Upper lobe of right lung (tissue), 1 donor: ENCODE results near the gene YIPF6. TPM values are rescaled to one million over a fixed set of nuclear protein-coding genes. Genes with fewer than 3 reads are reported as not detected.
"Not testable (repeated sequence)": the region's sequence is repeated elsewhere in the genome, so short reads cannot be mapped to it uniquely, and the experiment has no call there.

Source experiments
- ATAC-seq: fragments of 200-7000 bp; cut with Tn5 transposase; one replicate; pipeline ENCODE4 v1.9.1; 2020; ENCODE audit warnings: mild to moderate bottlenecking, moderate library complexity
- DNase-seq: peaks from one replicate; pipeline ENCODE4 v3.0.0-alpha.2; 2020
- H3K27ac ChIP-seq: fragments of 200-600 bp; one replicate; pipeline ENCODE4 v1.8.0; 2022
- H3K27me3 ChIP-seq: fragments of 200-600 bp; one replicate; pipeline ENCODE4 v1.8.0; 2022; ENCODE audit warnings: mild to moderate bottlenecking
- H3K36me3 ChIP-seq: fragments of 200-600 bp; one replicate; pipeline ENCODE4 v1.8.0; 2022
- H3K4me1 ChIP-seq: fragments of 200-600 bp; one replicate; pipeline ENCODE4 v1.8.0; 2022
- H3K4me3 ChIP-seq: fragments of 200-600 bp; one replicate; pipeline ENCODE4 v1.8.0; 2022; ENCODE audit warnings: mild to moderate bottlenecking
- H3K9me3 ChIP-seq: fragments of 200-600 bp; one replicate; pipeline ENCODE4 v1.8.0; 2022
- intact Hi-C: fragments of 100-400 bp; cut with DNase I; formaldehyde crosslinking; loops from one replicate; pipeline ENCODE4 v1.11.0; 2022
- total RNA-seq: library from RNA; stranded (reverse); fragmentation: NEBNext Ultra II Directional; extraction: Animal tissue kit (Norgen Biotek cat#: 25700); gene quantifications from one replicate; pipeline ENCODE4 v1.2.1, GENCODE V29; 2021
- TF ChIP-seq, protein P1 (sequence below): fragments of 200-600 bp; IDR thresholded peaks from one replicate; pipeline ENCODE4 v1.8.0; 2022; ENCODE audit warnings: antibody characterized with exemption
- donor health status: DM: no; HTN: yes; CAD: no; lungs with severe emphysema.

The YIPF6 gene
- total RNA-seq, 1 donor from 2014 or later, result 44.5 TPM

DNA sequence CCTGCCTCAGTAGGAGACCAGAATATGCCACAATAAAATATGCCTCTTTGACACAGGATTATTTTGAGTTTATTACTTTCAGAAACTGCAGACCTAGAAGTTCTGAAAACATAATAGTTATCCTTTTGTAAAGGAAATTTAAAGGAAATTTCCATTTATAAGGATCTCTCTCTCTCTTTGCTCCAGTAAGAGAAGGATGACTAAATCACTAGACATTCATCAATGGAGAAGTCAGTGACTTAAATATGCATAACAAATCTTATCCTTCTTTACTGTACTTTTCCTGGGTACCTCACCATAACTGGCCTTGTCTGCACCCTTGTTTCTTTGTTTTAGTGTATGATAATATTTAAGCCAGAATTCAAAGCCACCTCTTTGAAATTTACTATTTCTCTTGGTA is 37.3 kb upstream of the YIPF6 start:
- DNase-seq (no peak), ATAC-seq (no peak)
- intact Hi-C loops, result loop anchor here (10.0 kb wide), 1 partner anchor 267 kb away; no protein-coding TSS in a partner anchor
- no peaks in the 10 kb centered on the region for H3K4me1 ChIP-seq
- TF ChIP-seq, protein P1, sequence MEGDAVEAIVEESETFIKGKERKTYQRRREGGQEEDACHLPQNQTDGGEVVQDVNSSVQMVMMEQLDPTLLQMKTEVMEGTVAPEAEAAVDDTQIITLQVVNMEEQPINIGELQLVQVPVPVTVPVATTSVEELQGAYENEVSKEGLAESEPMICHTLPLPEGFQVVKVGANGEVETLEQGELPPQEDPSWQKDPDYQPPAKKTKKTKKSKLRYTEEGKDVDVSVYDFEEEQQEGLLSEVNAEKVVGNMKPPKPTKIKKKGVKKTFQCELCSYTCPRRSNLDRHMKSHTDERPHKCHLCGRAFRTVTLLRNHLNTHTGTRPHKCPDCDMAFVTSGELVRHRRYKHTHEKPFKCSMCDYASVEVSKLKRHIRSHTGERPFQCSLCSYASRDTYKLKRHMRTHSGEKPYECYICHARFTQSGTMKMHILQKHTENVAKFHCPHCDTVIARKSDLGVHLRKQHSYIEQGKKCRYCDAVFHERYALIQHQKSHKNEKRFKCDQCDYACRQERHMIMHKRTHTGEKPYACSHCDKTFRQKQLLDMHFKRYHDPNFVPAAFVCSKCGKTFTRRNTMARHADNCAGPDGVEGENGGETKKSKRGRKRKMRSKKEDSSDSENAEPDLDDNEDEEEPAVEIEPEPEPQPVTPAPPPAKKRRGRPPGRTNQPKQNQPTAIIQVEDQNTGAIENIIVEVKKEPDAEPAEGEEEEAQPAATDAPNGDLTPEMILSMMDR, result no peak
- no peaks in the 10 kb centered on the region for H3K9me3 ChIP-seq
- H3K36me3 ChIP-seq, result no peaks in the 10 kb centered on the region
- H3K27ac ChIP-seq, result no peak overlapping the region
- no peaks in the 10 kb centered on the region for H3K27me3 ChIP-seq
- no peak overlapping the region for H3K4me3 ChIP-seq

DNA sequence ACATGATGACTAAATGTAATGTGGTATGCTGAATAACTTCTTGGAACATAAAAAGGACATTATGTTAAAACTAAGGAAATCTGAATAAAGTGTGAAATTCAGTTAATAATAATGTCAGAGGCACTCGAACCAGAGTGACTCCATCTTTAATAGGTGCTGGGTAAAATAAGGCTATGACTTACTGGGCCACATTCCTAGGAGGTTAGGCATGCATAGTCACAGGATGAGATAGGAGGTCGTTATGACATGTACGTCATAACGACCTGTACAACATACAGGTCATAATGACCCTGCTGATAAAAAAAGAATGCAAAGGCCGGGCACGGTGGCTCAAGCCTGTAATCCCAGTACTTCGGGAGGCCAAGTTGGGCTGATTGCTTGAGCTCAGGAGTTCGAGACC is 36.7 kb upstream of the YIPF6 start:
- no peaks in the 10 kb centered on the region for H3K36me3 ChIP-seq
- no peak overlapping the region for H3K27ac ChIP-seq
- TF ChIP-seq, protein P1, result no peak
- ATAC-seq (peak; percentile 13), DNase-seq (no peak)
- no peak overlapping the region for H3K4me3 ChIP-seq
- no peaks in the 10 kb centered on the region for H3K4me1 ChIP-seq
- intact Hi-C loops, result loop anchor here (10.0 kb wide), 1 partner anchor 267 kb away; no protein-coding TSS in a partner anchor
- no peaks in the 10 kb centered on the region for H3K9me3 ChIP-seq
- no peaks in the 10 kb centered on the region for H3K27me3 ChIP-seq

DNA sequence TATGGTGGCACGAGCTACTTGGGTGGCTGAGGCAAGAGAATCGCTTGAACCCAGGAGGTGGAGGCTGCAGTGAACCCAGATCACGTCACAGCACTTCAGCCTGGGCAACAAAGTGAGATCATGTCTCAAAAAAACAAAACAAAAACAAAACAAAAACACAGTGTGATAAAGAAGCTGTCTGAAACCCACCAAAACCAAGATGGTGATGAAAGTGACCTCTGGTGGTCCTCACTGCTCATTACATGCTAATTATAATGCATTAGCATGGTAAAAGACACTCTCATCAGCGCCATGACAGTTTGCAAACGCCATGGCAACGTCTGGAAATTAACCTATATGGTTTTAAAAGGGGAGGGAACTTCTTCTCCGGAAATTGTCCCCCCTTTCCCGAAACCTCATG is 36.2 kb upstream of the YIPF6 start:
- H3K4me1 ChIP-seq, result no peaks in the 10 kb centered on the region
- no peak overlapping the region for H3K27ac ChIP-seq
- DNase-seq (no peak), ATAC-seq (no peak)
- no peak overlapping the region for H3K4me3 ChIP-seq
- intact Hi-C loops, result loop anchor here (10.0 kb wide), 1 partner anchor 268 kb away; no protein-coding TSS in a partner anchor
- TF ChIP-seq, protein P1, result peak; percentile 56
- no peaks in the 10 kb centered on the region for H3K27me3 ChIP-seq
- no peaks in the 10 kb centered on the region for H3K36me3 ChIP-seq
- H3K9me3 ChIP-seq, result no peaks in the 10 kb centered on the region

DNA sequence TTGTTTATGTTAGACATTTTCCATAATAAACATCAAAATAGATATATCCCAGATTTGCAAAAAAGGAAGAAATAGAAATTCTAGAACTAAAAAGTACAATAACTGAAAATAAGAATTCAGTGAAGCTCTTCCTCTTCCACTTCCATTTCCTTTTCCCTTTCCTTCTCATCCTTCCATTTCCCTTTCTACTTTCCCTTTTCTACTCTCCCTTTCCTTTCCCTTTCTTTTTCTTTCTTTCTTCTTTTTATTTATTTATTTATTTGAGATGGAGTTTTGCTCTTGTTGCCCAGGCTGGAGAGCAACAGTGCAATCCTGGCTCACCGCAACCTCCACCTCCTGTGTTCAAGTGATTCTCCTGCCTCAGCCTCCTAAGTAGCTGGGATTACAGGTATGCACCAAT is 35.0 kb upstream of the YIPF6 start:
- Histone ChIP-seq H3K27ac (no peak overlapping the region), H3K36me3 (no peaks in the 10 kb centered on the region), H3K9me3 (no peaks in the 10 kb centered on the region), H3K4me1 (no peaks in the 10 kb centered on the region), H3K4me3 (no peak overlapping the region), H3K27me3 (no peaks in the 10 kb centered on the region)
- TF ChIP-seq, protein P1, result no peak
- intact Hi-C loops, result loop anchor here (10.0 kb wide), 1 partner anchor 269 kb away; no protein-coding TSS in a partner anchor
- ATAC-seq (no peak), DNase-seq (no peak)

DNA sequence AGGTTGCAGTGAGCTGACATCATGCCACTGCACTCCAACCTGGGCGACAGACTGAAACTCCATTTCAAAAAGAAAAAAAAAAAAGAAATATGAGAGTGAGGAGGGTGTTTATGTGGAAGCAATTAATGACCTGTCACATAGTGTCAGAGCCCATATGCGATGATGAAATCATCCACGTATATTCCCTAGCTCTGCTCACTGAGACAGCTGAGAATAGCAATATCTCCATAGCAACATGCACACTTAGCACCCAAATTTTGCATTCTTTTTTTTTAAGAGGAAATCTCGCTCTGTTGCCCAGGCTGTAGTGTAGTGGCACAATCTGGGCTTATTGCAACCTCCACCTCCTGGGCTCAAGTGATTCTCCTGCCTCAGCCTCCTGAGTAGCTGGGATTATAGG is 34.1 kb upstream of the YIPF6 start:
- Histone ChIP-seq H3K4me1 (no peaks in the 10 kb centered on the region), H3K36me3 (no peaks in the 10 kb centered on the region), H3K9me3 (no peaks in the 10 kb centered on the region), H3K27me3 (no peaks in the 10 kb centered on the region), H3K27ac (no peak overlapping the region), H3K4me3 (no peak overlapping the region)
- DNase-seq (no peak), ATAC-seq (no peak)
- TF ChIP-seq, protein P1, result no peak
- intact Hi-C loops, result loop anchor here (10.0 kb wide), 1 partner anchor 270 kb away; no protein-coding TSS in a partner anchor

DNA sequence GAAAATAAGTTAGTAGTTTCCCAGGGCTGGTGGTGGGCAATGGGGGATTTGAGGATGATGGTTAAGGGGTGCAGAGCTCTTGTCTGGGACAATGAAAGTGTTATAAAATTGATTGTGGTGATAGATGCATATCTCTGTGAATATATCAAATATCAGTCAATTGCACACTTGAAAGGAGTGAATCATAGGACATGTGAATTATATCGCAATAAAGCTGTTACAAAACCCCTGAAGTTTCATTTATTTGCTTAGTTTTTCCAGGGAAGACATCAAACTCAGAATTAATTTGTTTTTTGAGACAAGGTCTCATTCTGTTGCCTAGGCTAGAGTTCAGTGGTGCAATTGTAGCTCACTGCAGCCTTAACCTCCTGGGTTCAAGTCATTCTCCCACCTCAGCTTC is 17.9 kb upstream of the YIPF6 start:
- H3K4me3 ChIP-seq, result no peak overlapping the region
- DNase-seq (no peak), ATAC-seq (no peak)
- no peaks in the 10 kb centered on the region for H3K4me1 ChIP-seq
- no peaks in the 10 kb centered on the region for H3K36me3 ChIP-seq
- no peak overlapping the region for H3K27ac ChIP-seq
- TF ChIP-seq, protein P1, result no peak
- no peaks in the 10 kb centered on the region for H3K9me3 ChIP-seq
- no peaks in the 10 kb centered on the region for H3K27me3 ChIP-seq
- intact Hi-C loops, result no loop called here

DNA sequence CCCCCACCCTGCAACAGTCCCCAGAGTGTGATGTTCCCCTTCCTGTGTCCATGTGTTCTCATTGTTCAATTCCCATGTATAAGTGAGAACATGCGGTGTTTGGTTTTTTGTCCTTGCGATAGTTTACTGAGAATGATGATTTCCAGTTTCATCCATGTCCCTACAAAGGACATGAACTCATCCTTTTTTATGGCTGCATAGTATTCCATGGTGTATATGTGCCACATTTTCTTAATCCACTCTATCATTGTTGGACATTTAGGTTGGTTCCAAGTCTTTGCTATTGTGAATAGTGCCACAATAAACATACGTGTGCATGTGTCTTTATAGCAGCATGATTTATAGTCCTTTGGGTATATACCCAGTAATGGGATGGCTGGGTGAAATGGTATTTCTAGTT is 12.7 kb upstream of the YIPF6 start:
- intact Hi-C loops, H3K4me1 ChIP-seq, H3K27me3 ChIP-seq, H3K4me3 ChIP-seq, ATAC-seq, DNase-seq, H3K36me3 ChIP-seq, H3K9me3 ChIP-seq, H3K27ac ChIP-seq: not testable (repeated sequence)
